Cardiac muscle cell (in vitro differentiated cells and primary cell): Measurements from ENCODE around the gene TMEM175. TPM values are rescaled to one million over a fixed set of nuclear protein-coding genes. Genes with fewer than 3 reads are reported as not detected.

Source experiments
- DNase-seq, 2 donors: peaks; one replicate each; pipeline versions ENCODE4 v3.0.0 to v3.0.0-alpha.2; 2010 to 2017; ENCODE audit warnings: low read depth in 1 of 2, low spot score in 1 of 2
- H3K27ac ChIP-seq: fragments of 200-600 bp; sonication (generic); 2 replicates; pipeline ENCODE4 v1.5.1; 2016
- H3K27me3 ChIP-seq: fragments of 200-600 bp; sonication (generic); 2 replicates; pipeline ENCODE4 v1.6.0; 2016; ENCODE audit warnings: control low read depth
- H3K36me3 ChIP-seq: fragments of 200-600 bp; sonication (generic); 2 replicates; pipeline ENCODE4 v1.5.1; 2016; ENCODE audit warnings: control low read depth
- H3K4me1 ChIP-seq: fragments of 200-600 bp; sonication (generic); 2 replicates; pipeline ENCODE4 v1.8.1; 2017; ENCODE audit warnings: low read depth, mild to moderate bottlenecking, mixed run types
- H3K4me3 ChIP-seq: fragments of 200-600 bp; sonication (generic); 2 replicates; pipeline ENCODE4 v1.5.1; 2016; ENCODE audit warnings: mild to moderate bottlenecking
- H3K9me3 ChIP-seq: fragments of 200-600 bp; sonication (generic); 2 replicates; pipeline ENCODE4 v1.5.1; 2017; ENCODE audit warnings: low read depth, mild to moderate bottlenecking, control low read depth
- polyA plus RNA-seq: library from polyadenylated mRNA; unstranded; fragments of >200 nt; fragmentation: Nextera tagmentation; extraction: Ambion mirVana; gene quantifications from 2 replicates; pipeline ENCODE4 v1.2.1, GENCODE V29; 2016
- total RNA-seq: library from RNA; depleted of rRNA; stranded (reverse); fragments of >200 nt; gene quantifications from 2 replicates; pipeline ENCODE4 v1.2.3, GENCODE V29; 2016
- TF ChIP-seq, protein P1 (sequence below): IDR thresholded peaks from 2 replicates; pipeline ENCODE4 v1.5.1; 2012; ENCODE audit warnings: low read depth, mild to moderate bottlenecking, low read length

The TMEM175 gene
- total and polyA plus RNA-seq, 2 experiments from 2014 or later, result 31.6 to 35.1 TPM

DNA sequence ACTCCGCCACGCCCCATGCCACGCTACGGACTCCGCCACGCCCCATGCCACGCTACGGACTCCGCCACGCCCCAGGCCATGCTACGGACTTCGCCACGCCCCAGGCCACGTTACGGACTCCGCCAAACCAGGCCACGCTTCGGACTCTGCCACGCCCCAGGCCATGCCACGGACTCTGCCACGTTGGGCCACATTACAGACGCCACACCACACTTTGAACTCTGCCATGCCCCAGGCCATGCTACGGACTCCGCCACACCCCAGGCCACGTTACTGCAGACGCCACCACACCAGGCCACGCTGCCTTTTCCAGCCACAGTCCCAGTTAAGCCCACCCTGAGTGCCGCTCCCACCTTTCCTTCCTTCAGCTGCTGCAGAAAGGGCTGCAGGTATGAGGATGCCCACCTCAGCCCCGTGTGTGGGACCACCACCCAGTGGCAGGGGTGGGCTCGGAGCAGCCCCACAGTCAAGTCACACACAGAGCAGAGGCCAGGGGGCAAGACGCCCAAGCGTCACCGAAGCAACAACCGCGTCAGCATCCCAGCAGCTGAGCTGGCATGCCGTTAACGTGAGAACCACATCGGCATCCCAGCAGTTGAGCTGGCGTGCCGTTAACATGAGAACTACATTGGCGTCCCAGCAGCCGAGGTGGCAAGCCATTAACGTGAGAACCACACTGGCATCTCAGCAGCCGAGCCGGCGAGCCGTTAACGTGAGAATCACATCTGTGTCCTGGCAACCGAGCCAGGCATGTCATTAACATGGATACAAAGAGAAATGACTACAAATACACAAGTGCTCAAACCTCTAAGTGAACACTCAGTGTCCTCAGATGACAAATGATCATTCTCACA, 26.5 kb upstream of the TMEM175 start:
- TF ChIP-seq, protein P1, sequence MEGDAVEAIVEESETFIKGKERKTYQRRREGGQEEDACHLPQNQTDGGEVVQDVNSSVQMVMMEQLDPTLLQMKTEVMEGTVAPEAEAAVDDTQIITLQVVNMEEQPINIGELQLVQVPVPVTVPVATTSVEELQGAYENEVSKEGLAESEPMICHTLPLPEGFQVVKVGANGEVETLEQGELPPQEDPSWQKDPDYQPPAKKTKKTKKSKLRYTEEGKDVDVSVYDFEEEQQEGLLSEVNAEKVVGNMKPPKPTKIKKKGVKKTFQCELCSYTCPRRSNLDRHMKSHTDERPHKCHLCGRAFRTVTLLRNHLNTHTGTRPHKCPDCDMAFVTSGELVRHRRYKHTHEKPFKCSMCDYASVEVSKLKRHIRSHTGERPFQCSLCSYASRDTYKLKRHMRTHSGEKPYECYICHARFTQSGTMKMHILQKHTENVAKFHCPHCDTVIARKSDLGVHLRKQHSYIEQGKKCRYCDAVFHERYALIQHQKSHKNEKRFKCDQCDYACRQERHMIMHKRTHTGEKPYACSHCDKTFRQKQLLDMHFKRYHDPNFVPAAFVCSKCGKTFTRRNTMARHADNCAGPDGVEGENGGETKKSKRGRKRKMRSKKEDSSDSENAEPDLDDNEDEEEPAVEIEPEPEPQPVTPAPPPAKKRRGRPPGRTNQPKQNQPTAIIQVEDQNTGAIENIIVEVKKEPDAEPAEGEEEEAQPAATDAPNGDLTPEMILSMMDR, result no peak
- no peaks in the 10 kb centered on the region for H3K9me3 ChIP-seq
- H3K36me3 ChIP-seq, result no peaks in the 10 kb centered on the region
- no peak overlapping the region for H3K27ac ChIP-seq
- no peak overlapping the region for H3K4me3 ChIP-seq
- H3K4me1 ChIP-seq, result no peaks in the 10 kb centered on the region
- H3K27me3 ChIP-seq, result no peaks in the 10 kb centered on the region
- no peak for DNase-seq

DNA sequence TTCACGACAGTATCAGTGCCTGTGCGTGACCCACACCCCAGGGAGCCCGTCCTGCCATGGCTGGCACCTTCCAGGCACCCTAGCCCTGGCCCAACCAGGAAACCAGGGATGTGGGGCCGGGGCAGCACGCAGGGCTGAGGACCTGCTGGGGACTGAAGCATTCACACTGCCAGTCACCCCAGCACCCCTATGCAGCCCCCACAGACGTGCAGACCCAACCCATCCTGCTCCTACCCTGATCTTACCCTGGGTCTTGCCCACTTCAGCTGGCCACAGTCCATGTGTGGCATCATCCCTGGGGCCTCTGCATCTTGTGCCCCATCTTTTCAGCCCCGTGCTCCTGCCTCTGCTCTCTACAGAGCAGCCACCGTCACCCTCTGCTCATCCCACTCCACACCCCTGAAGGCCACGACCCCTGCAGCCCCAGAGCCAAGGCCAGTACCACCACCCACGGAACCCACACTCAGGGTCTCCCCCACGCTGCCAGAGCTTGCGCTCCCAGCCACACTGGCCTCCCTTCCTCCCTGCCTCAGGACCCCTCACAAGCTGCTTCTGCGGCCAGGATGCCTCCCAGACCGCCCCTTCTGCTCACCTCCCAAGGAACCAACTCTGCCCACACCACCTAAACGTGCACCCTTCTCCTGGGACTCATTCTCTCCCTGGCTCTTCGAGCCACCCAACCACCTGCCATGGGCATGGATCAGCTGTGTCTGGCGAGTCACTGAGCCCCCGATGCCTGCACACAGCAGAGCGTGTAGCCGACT, 25.7 kb upstream of the TMEM175 start:
- H3K36me3 ChIP-seq, result no peaks in the 10 kb centered on the region
- H3K9me3 ChIP-seq, result no peaks in the 10 kb centered on the region
- H3K27ac ChIP-seq, result no peak overlapping the region
- DNase-seq, result no peak
- H3K27me3 ChIP-seq, result no peaks in the 10 kb centered on the region
- no peaks in the 10 kb centered on the region for H3K4me1 ChIP-seq
- H3K4me3 ChIP-seq, result no peak overlapping the region
- TF ChIP-seq, protein P1, result no peak

DNA sequence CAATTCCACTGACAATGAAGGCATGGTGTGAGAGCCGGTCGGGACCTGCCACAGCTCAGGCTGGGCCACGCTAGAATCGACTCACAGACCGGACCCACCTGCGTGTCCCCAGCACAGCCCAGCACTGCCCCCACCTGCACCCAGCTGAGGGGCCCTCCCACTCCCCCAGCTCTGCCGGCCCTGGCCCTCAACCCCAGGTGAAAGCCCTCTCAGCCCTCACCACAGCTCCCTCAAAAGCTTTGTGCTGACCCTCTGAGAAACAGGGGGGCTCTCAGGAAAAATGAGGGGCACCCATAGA, 25.2 kb upstream of the TMEM175 start:
- Histone ChIP-seq H3K27me3 (no peaks in the 10 kb centered on the region), H3K9me3 (no peaks in the 10 kb centered on the region), H3K4me1 (no peaks in the 10 kb centered on the region), H3K4me3 (no peak overlapping the region), H3K36me3 (no peaks in the 10 kb centered on the region), H3K27ac (no peak overlapping the region)
- TF ChIP-seq, protein P1, result no peak
- no peak for DNase-seq

GRCh38 chr4:907691-908425, 24.4 kb upstream of the TMEM175 start:
- H3K27me3 ChIP-seq, result no peaks in the 10 kb centered on the region
- no peaks in the 10 kb centered on the region for H3K36me3 ChIP-seq
- no peaks in the 10 kb centered on the region for H3K9me3 ChIP-seq
- no peak overlapping the region for H3K4me3 ChIP-seq
- DNase-seq, result peak in 1 of 2 donors; percentile 66
- H3K27ac ChIP-seq, result no peak overlapping the region
- TF ChIP-seq, protein P1, result no peak
- no peaks in the 10 kb centered on the region for H3K4me1 ChIP-seq

GRCh38 chr4:909131-909571, 23.1 kb upstream of the TMEM175 start:
- H3K4me1 ChIP-seq, result no peaks in the 10 kb centered on the region
- TF ChIP-seq, protein P1, result no peak
- DNase-seq, result no peak
- no peaks in the 10 kb centered on the region for H3K9me3 ChIP-seq
- H3K27ac ChIP-seq, result no peak overlapping the region
- no peak overlapping the region for H3K4me3 ChIP-seq
- H3K36me3 ChIP-seq, result no peaks in the 10 kb centered on the region
- no peaks in the 10 kb centered on the region for H3K27me3 ChIP-seq
